ENCODE measurements around the gene GLRA2.

Gene GLRA2

DNA sequence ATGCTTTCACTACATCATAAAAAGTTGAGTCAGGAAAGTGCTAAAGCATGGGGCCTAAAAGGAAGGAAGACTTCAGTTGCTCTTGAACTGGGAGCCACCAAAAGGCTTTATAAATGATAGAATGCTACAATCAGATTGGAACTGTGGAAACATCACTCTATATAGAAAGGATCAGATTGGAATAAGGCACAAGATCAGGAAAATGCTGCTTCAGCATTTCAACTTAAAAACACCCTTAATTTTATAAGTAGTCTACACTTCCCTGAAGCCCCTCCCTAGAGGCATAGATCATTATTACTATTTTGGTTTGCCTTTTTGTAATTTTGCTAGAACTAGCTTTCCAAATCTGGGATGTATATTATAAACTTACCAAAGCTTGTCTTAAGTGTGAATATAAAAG is 172.8 kb downstream of the GLRA2 start:
- DNase-seq (ENCODE audit: low spot score), result no peak

DNA sequence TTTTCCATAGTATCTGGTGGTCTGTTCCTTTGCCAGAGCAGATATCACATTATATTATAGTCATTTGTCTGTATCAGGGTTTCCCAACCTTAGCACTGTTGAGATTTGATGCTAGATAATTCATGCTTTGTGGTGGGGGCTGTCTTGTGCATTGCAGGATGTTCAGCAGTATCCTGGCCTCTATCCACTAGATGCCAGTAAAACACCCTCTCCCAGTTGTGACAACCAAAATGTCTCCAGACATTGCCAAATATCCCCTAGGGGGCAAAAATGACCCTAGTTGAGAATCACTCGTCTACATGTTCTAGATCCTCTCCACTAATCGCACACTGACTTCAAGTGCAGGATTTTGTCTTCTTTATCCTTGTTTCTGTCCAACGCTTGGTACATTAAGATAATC is 182.8 kb downstream of the GLRA2 start:
- DNase-seq (ENCODE audit: low spot score), result no peak

DNA sequence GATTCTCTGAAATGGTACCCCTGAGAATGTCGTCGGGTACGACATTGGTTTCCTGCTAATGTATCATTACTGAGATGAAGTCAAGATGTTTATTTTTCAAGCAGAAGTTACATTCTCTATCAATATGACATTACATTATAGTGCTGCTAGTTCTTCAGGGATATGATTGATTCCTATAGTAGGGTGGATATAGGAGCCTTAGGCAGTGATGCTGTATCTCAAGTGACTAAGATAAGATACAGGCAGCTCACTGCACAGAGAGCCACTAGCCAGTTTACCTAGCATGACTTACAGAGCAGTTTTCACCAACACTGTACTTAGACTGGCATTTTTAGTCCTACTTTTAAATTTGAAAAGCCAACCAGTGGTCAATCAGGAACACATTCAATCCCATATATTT is 188.6 kb downstream of the GLRA2 start:
- no peak for DNase-seq (ENCODE audit: low spot score)

DNA sequence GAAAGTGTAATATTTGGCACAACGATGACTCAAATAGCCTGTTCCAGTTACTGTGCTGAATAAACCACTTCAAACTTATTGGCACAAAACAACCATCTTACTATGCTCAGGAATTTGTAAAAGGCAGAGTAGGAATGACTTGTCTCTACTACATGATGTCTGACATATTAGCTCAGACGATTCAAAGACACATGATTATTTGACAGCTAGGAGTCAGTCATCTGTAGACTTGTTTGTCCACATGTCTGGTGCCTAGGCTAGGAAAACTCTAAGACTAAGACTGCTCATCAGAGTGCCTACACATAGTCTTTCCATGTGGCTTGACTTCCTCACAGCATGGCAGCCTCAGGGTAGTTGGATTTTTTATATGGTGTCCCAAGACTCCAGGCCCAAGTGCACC is 189.1 kb downstream of the GLRA2 start:
- no peak for DNase-seq (ENCODE audit: low spot score)

DNA sequence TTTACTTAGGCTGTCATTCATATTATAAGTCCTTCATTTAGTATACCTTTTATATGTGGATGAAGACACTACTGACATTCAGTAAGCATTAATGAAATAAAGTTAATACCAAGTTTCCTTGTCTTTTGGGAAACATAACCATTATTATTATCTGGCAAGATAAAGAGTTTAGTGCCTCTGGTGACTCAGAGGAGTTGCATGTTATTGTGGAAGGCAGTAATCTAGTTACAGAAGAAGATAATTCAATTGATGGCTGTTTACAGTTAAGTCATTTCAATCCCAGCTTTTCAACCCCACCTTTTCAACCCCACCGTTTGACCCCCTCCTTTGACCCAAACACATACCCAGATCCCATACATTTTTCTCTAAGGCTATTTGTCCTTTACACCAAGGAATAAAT is 199.7 kb downstream of the GLRA2 start:
- no peak for DNase-seq (ENCODE audit: low spot score)

DNA sequence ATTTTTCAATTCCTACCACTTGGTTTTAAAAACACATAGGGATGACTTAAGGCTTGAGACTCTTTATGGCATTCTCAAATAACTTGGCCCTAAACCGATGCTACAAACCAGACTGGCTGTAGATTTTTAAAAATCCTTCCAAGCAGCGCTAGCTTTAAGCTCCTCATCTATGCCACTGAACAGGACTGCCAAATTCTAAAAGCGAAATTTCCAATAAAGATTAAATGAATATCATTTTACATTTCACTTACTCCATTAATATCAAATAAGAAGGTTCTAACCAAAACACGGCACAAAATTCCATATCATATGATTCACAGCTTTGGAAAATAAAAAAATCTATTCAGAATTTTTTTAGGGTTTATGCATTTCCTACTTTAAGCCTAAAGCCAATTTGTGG is 209.3 kb downstream of the GLRA2 start:
- no peak for DNase-seq (ENCODE audit: low spot score)

DNA sequence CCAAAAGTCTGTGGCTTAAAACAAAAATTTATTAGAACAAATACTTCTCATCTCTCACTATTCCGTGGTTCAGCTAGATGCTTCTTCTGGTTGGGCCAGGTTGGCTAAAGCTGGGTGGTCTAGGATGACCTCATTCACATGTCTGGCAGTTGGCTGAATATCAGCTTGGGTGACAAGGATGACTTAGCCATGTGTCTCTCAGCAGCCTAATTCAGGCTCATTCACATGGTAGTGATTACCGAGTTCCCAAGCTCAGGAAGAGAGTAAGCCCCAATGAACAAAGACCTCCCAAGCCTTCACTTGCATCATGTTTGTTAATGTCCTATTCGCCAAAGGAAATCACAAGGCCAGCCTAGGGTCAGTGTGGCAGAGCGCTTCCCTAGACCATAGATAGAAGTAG is 224.1 kb downstream of the GLRA2 start:
- no peak for DNase-seq (ENCODE audit: low spot score)

DNA sequence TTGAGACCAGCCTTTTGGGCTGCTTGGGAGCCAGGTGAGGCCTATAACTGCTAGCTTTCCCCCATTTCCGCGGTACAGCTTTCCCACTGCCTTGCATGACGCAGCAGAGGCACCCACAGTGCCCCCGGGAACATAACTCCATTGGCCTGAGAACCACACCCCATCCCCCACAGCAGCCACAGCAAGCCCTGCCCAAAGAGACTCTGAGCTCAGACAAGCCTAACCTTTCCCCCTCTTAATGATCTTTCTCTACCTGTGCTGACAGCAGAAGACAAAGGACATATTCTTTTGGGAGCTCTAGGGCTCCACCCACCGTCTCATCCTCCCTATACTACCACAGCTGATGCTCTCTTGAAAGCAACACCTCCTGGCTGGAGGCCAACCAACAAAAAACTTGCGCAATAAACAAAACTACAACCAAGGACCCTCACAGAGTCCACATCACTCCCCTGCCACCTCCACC is 228.7 kb downstream of the GLRA2 start:
- no peak for DNase-seq (ENCODE audit: low spot score)

DNA sequence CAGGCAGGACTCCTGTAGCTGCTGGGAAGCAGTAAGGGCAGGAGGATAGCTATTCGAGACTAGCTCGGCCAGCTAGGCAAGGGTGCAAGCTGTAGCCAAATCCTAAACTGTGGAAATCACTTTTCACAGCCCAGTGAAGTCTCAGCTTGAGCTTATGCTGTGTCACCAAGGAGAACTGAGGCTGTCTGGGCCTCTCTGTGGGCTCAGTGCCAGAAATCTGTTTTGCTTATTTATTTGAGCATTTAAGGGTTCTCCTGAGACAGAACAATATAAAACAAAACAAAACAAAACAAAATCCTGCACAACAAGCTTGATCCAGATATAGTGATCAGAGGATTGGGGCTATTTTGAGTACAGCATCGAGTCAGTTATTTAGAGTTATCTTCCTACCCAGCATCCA is 246.1 kb downstream of the GLRA2 start:
- DNase-seq (ENCODE audit: low spot score), result no peak

DNA sequence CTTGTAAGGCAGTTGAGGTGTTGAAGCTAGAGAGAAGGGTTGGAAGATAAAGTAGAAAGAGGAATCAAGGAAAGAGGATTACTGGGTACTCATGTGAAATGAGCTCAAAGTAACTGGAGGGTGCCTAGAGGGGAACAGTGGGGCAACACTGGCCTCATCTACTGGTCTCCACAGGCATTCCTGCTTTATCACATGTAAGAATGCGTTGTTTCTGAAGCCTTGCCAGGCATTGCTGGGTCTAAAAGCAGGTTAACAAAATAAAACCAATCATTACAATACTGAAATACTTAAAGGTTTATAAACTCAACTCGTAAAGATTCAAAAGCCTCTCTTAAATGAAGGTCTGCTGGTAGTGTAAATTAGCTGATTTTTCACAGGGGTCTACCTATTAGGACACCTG is 247.6 kb downstream of the GLRA2 start:
- no peak for DNase-seq (ENCODE audit: low spot score)

DNA sequence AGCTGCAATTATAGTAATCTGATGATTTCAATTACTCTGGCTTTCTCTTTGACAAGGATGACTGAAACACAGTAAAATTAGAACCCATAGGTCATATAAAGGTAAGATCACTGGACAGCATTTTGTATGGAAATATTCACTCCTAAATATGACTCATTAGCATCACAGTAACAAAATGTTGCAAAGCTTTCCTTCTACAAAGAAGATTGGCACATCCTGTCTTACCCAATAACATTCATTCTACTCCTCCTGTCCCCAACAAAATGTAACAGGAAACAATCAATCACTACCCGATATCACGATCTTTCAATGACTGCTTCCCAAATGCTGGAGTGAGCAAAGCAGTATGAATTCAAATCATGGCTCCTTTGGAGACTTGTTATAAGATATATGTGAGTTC is 248.2 kb downstream of the GLRA2 start:
- no peak for DNase-seq (ENCODE audit: low spot score)

DNA sequence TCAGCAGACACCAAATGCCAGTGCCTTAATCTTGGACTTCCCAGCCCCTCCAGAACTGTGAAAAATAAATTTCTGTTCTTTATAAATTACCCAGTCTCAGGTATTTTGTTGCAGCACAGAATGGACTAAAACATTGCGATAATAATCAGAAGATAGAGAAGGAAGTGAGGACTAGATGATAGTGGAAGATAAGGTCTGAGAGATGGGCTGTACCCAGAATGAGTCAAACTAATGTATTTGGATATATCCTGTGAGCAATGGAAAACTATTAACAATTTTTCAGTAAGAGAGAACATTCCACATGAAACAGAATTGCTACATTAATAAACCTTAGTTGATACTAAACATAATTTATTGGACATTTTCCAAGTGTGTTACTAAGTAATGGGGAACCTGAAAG is 250.2 kb downstream of the GLRA2 start:
- DNase-seq (ENCODE audit: low spot score), result no peak
